ENCODE measurements around the gene RHOB.
"Not testable (repeated sequence)": the region's sequence is repeated elsewhere in the genome, so short reads cannot be mapped to it uniquely, and the experiment has no call there.

The RHOB gene

DNA sequence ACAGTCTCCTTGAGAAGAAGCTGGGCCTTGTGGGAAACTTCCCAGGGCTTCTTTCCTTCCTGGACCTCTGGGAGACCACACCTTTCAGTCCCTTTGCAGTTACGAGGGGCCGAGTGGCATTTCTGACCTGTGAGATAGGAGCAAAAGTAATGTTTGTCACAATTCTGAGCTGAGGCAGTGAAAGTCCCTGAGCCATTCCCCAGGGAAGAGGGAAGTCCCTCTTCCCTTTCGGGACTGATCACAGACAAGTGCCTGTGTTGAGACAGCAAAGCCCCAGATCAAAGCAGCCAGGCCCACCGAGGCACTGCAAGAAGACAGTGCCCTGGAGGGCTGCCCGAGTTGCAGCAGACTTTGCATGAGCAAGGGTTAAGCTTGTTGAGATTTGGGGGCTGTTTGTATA is 41.9 kb downstream of the RHOB start:
- DNase-seq (ENCODE audit: low read depth): no peak
- H3K4me3 ChIP-seq (ENCODE audit: low read depth, low read length): no peak overlapping the region
- TF ChIP-seq, protein P1, sequence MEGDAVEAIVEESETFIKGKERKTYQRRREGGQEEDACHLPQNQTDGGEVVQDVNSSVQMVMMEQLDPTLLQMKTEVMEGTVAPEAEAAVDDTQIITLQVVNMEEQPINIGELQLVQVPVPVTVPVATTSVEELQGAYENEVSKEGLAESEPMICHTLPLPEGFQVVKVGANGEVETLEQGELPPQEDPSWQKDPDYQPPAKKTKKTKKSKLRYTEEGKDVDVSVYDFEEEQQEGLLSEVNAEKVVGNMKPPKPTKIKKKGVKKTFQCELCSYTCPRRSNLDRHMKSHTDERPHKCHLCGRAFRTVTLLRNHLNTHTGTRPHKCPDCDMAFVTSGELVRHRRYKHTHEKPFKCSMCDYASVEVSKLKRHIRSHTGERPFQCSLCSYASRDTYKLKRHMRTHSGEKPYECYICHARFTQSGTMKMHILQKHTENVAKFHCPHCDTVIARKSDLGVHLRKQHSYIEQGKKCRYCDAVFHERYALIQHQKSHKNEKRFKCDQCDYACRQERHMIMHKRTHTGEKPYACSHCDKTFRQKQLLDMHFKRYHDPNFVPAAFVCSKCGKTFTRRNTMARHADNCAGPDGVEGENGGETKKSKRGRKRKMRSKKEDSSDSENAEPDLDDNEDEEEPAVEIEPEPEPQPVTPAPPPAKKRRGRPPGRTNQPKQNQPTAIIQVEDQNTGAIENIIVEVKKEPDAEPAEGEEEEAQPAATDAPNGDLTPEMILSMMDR (IDR thresholded peaks at IDR 0.05; ENCODE audit: low read depth, low read length, missing control alignments): no peak
- in situ Hi-C loops (cut with HindIII; ENCODE audit: low sequenced_read_pairs): loop anchor here (5.0 kb wide), 1 partner anchor 106 kb away; no protein-coding TSS in a partner anchor

DNA sequence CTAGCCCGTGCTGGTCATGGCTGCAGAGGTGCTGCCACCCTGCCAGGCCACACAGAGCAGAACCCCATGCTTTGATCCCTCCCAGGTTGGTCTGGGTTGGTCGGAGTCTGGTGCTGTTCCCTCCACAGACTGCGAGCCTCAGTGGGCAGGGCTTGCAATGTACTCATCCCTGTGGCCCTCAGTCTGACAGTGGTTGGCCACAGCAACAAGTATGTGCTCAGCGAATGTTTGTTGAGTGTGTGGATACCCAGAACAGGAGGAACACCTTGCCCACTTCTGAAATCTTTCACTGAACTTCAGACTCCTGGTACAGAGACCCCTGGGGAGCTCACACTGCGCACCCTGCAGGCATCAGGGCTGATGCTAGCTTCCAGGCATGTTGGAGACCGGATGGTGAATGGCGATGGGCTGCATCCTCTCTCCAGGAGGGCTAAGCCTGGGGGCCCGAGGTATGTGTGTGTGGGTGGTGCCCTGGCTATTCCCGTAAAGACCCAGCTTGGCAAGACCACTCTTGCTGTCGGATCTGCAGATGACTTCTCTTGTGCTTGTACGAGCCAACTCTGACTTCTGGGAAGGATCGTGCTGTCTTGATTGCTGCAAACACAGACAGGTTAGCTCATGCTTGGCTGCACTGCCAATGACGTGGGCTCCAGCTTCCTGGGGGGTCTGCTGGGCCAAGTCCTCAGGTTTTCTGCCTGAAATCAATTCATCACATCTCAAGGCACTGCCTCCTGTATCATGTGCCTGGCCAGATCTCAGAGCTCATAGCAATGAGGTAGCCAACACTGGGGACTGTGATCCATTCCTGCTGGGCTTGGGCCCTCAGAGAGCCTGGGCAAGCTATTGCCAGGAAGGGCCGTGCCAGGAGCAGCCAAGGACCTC is 43.7 kb downstream of the RHOB start:
- no peak overlapping the region for H3K4me3 ChIP-seq (ENCODE audit: low read depth, low read length)
- TF ChIP-seq, protein P1 (IDR thresholded peaks at IDR 0.05; ENCODE audit: low read depth, low read length, missing control alignments): no peak
- in situ Hi-C loops (cut with HindIII; ENCODE audit: low sequenced_read_pairs): no loop called here
- DNase-seq (ENCODE audit: low read depth): peak; percentile 94

DNA sequence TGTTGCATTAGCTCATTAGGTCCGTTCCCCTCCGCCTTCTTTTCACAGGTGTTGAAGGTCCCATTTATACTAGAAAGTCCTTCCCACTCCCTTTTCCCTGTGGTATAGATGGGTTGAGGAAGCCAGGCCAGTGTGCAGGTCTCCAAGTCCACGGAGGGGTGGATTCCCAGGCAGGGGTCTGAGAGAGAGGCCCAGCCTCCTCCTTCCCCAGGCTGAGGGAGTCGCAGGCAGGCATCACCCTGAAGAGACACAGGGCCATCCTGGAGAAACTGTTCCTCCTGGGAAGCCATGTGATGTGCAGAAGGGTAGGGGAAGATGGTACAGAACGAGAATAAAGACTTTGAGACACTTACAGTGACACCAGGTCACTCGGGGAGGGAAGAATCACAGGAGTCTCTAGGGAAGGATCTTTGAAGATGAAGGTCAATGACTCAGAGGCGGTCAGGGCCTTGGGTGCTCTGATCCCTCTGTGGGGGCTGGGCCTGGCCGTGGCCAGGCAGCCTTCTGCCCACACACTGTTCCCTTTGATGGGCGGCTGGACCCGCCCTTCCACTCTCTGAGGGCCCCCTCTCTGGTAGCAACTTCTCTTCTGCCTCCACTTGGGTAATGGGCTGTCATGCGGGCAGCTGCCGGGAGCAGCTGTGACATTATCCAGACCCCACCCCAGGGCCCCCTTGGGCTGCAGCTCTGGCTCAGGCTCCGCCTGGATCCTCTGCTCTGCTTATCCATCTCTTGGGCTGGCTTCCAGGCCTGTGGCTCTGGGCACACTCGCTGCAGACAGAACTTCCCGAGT is 45.1 kb downstream of the RHOB start:
- in situ Hi-C loops (cut with HindIII; ENCODE audit: low sequenced_read_pairs): no loop called here
- TF ChIP-seq, protein P1 (IDR thresholded peaks at IDR 0.05; ENCODE audit: low read depth, low read length, missing control alignments): no peak
- H3K4me3 ChIP-seq (ENCODE audit: low read depth, low read length): no peak overlapping the region
- DNase-seq (ENCODE audit: low read depth): no peak

DNA sequence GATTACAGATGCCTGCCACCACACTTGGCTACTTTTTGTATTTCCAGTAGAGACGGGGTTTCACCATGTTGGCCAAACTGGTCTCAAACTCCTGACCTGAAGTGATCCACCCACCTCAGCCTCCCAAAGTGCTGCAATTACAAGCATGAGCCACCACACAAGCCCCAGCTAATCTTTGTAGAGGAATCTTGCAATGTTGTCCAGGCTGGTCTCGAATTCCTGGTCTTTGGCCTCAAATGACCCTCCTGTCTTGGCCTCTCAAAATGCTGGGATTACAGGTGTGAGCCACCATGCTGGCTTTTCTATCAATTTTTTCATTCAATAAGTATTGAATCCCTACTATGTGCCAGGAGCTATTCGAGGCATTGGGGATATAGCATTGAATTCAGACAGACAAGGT is 46.2 kb downstream of the RHOB start:
- H3K4me3 ChIP-seq (ENCODE audit: low read depth, low read length); DNase-seq (ENCODE audit: low read depth); in situ Hi-C loops (cut with HindIII; ENCODE audit: low sequenced_read_pairs): not testable (repeated sequence)

DNA sequence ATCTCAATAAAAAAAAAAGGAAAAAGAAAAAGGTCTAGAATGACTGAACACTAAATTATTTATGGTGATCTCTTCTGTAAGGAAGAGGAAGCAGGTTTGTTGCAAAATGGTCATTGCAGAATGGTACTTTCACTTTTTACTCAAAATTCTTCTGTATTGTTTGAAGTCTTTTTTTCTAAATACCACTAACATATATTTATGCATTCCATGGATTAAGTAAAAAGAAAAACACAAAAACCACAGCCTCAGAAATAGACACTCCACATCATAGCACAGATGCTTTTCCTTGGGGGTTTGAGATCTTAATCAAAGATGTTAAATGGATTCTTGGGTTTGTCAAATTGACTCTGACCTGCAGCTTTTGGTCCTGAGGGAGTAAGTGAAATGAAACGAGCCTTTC is 47.4 kb downstream of the RHOB start:
- TF ChIP-seq, protein P1 (IDR thresholded peaks at IDR 0.05; ENCODE audit: low read depth, low read length, missing control alignments): no peak
- no peak overlapping the region for H3K4me3 ChIP-seq (ENCODE audit: low read depth, low read length)
- DNase-seq (ENCODE audit: low read depth): peak; percentile 78
- in situ Hi-C loops (cut with HindIII; ENCODE audit: low sequenced_read_pairs): no loop called here

DNA sequence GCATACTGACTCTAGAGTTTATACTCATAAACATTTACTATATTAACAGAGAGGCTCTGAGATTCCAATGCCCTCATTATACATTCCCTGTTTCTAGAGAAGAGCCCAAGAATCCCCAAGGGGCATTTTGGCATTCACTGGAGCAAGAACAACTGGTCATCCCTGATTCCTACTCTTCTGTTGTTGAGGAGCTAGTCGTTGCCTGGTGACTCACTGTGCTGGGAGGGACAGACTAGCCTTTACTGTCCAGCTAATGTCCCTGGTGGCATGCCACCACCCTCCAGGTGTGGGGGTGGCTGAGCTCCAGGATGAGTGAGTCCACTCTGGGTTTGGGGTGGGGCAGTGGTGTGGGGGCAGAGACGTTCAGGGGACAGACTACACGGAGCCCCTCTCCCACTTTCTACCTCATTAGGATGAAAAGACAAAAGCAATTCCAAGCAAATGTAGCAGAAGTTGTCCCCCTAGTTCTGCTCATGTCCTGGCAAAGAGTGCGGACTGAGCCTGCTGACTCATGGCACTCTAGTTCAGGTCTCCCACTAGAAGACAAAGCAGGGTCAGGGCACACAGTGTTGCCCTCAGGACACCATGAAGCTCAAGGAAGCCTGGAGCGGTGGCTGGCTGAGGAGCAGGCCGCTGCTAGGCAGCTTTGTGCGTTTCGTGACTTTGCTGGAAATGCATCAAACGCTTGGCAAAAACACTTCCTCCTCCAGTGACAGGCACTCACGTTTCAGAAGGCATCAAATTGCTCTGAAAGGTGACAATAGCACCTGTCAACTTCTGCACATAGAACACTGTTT is 49.4 kb downstream of the RHOB start:
- in situ Hi-C loops (cut with HindIII; ENCODE audit: low sequenced_read_pairs): no loop called here
- H3K4me3 ChIP-seq (ENCODE audit: low read depth, low read length): no peak overlapping the region
- TF ChIP-seq, protein P1 (IDR thresholded peaks at IDR 0.05; ENCODE audit: low read depth, low read length, missing control alignments): no peak
- DNase-seq (ENCODE audit: low read depth): no peak
